Right ventricle myocardium inferior (tissue), 1 donor: ENCODE data around the gene FAM234A. TPM values are rescaled to one million over a fixed set of nuclear protein-coding genes. Genes with fewer than 3 reads are reported as not detected.

Source experiments
- ATAC-seq: fragments of 200-7000 bp; cut with Tn5 transposase; one replicate; pipeline ENCODE4 v1.9.1; 2020; ENCODE audit warnings: mild to moderate bottlenecking, moderate library complexity
- DNase-seq: peaks from one replicate; pipeline ENCODE4 v3.0.0; 2021; ENCODE audit errors: missing footprints
- intact Hi-C: fragments of 100-400 bp; cut with DNase I; formaldehyde crosslinking; loops from one replicate; pipeline ENCODE4 v1.11.0; 2022
- total RNA-seq: library from RNA; stranded (reverse); fragmentation: NEBNext Ultra II Directional; extraction: Animal tissue kit (Norgen Biotek cat#: 25700); gene quantifications from one replicate; pipeline ENCODE4 v1.2.1, GENCODE V29; 2021
- donor health status: DM: no; HTN: yes; CAD: no; lungs with severe emphysema.

Gene FAM234A
- total RNA-seq, 1 donor from 2014 or later = 144 TPM

DNA sequence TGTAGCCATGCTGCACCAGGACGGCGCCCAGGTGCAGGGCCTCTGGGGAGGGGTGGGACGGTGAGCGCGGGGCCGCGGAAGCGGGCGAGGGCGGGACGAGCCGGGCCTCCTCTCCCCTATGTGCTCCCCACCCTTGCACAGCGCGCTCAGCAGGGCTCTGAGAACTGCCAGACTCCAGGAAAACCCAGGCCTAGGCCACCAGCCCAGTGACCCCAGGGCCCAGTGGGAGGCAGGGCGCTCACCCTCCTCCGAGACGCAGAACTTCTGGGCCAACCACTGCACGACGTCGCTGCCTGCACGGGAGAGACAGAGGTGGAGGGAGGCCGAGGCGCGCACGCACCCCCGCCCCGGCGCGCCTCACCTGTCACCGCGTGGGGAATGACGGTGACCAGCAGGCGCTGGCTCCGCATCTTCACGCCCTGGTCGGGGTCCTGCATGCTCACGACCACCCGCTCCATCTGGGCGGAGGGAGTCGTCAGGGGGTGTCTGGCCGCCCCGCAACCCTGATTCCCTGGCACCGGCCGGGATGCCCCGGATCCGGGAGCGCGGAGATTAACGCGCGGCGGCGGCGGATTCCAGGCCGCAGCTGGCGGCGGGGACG is 40.5 kb downstream of the FAM234A start:
- intact Hi-C loops = no loop called here
- ATAC-seq (peak; percentile 4), DNase-seq (no peak)

DNA sequence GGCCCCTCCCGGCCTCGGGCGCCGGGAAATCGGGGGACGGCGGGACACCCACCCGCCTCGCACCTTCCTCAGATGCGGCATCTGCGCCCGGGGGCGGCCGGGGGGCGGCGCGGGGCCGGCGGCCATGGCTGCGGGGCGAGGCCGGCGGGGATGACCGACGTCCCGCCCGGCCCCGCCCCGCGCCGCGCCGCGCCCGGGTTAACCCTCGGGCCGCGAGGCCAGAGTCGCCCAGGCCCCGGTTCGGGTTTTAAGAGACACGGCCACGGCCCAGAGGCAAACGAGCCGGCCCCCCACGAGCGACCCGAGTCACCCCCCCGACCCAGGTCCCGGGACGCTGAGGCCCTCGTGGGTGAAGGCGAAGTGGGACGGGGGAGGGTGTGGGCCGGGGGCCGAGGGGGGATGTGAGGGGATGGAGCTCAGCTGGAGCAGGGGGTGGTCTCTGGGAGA is 41.2 kb downstream of the FAM234A start, which contains the start of gene RGS11:
Gene RGS11, minus strand, starts transcription at position 159 of the 447 bp plus-strand sequence. Its CDS starts 33 bp downstream, at position 126.
- ATAC-seq = peak; percentile 58
- DNase-seq = no peak
- intact Hi-C loops = no loop called here

DNA sequence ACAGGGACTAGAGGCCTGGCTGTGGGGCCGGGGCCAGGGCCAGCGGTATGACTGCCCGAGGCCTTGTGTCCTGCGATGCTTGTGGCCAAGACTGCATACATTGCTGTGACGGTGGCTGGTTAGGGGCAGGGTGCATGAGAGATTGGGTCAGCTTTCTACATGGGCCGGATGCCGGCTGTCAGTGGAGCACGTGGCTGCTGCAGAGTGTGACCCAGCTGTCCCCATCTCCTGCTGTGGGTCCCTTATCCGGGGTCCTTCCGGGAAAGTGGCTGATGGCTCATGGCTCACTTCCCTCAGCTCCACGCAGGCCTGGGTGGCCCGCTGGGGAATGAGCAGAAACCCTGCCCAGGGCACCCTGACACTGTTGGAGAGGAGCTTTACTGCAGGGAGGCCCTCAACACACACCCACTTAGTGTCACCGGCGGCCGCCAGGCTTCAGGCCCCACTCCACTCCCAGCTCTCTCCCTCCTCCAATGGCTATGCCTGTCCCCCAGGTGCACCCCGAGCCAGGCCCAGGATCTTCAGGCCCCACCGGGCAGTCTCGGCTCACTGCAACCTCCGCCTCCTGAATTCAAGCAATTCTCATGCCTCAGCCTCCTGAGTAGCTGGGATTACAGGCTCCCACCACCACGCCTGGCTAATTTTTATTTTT is 41.9 kb downstream of the FAM234A start:
- peak; percentile 11 for ATAC-seq
- intact Hi-C loops = no loop called here
- no peak for DNase-seq

DNA sequence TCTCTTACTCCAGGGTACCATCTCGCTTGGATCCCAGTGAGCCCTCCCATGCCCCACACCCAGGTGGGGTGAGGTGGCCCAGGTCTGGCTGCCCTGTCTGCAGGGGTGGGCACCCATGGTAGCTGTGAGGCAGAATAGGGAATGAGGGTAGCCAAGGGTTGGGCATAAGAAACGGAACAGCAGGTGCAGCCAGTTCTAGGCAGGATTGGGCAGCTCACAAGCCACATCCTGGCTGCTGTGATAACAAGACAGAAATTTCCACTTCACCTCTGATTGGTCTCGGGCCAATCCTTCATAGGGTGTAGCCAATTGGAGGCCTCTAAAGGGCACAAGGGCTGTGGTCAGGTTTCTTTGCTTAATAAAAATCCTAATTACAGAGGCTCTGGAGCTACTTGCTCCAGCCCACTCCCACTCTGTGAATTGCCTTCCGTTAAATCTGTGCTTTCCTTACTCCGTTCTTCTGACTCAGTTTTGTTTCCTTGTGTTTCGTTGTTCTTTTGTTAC is 44.3 kb downstream of the FAM234A start:
- intact Hi-C loops = no loop called here
- DNase-seq (no peak), ATAC-seq (no peak)

DNA sequence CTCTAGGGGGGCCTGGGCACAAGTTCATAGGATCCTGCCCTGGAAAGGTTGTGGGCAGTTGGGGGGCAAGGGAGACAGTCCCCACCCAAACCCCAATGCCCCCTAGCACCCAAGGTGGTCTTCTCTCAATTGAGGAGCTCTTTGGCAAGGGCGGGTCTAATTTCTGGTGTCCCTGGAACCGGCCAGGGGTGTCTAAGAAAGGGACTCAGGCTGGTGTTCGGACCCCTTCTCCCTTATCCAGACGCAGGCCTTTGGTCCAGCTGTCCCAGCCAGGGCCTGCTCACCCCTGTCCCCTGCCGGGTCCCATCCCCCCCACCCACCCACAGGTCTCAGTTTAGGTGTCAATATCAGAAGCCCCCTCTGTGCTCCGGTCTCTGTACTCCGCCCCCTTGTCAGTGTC is 44.9 kb downstream of the FAM234A start:
- ATAC-seq (no peak), DNase-seq (no peak)

DNA sequence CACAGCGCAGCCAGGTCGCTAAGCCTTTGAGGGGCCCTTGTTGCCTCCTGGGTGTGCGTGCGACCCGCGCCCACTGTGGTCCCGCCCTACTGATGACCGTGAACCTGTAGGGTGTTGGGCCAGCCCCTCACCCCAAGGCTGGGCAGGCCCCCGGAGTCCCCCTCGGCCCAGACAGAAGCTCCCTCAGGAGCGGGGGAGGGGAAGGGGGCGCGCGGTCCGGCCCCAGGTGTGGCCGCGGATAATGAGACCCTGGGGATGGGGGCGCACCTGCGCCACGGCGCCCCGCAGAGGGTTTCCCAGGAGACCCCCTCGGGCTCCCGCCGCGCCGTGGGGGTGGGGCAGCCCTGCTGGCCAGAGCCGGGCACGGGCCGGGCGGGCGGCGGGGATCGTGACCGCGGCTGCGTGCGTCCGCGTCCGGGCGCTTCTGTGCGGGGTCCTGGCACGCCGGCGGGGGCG is 45.4 kb downstream of the FAM234A start:
- DNase-seq (no peak), ATAC-seq (no peak)
- intact Hi-C loops = no loop called here

More for the DNA sequence above, 44.9 kb downstream of the FAM234A start:
- intact Hi-C loops = no loop called here

DNA sequence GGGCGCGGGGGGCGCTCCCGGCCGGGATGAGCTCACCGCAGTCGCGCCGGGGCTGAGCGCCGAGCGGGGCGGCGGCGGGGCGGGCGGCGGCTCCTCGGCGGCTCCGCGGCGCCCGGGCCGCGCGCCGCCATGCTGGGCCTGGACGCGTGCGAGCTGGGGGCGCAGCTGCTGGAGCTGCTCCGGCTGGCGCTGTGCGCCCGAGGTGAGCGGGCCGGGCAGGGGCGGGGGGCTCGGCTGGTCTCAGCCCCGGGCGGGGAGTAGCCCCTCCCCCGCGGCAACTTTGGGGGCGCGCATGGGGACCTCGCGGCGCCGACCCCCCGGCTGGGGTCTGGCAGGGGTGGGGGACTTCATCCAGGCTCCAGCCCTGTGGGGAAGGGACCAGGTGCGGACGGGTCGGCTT is 45.9 kb downstream of the FAM234A start, which contains the start of gene ARHGDIG:
Gene ARHGDIG, plus strand, starts transcription at position 40 of the 400 bp plus-strand sequence. Its CDS starts 90 bp downstream, at position 130.
- intact Hi-C loops = no loop called here
- ATAC-seq = no peak
- no peak for DNase-seq

DNA sequence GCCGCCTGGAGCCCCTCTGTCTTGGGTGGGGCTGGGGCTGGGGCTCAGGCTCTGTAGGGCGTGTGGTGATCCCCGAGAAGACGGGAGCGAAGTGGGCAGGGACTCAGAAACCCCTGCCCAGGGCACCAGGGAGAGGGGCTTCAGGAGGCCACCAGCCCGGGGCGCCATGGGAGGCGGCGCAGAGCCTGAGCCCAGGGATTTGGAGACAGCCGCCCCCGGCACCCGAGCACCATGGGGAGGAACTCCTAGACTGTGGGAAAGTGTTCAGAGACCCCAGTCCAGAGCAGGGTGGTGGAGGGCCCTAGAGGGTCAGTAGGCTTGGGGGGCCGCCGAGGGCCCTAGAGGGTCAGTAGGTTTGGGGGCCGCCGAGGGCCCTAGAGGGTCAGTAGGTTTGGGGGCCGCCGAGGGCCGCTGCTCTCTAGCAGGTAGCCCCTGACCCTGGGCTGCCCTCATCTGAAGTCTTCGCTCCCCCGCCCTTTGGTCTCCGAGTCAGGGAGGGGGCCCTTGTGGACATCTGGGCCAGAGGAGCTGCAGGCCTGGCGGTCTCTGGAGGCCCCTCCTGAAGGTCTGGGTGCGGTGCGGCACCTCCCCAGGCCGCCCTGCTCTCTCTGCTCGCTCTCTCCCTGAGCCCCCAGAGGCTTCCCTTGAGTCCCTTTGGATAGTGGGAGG is 46.5 kb downstream of the FAM234A start:
- ATAC-seq (no peak), DNase-seq (no peak)
- intact Hi-C loops = no loop called here

DNA sequence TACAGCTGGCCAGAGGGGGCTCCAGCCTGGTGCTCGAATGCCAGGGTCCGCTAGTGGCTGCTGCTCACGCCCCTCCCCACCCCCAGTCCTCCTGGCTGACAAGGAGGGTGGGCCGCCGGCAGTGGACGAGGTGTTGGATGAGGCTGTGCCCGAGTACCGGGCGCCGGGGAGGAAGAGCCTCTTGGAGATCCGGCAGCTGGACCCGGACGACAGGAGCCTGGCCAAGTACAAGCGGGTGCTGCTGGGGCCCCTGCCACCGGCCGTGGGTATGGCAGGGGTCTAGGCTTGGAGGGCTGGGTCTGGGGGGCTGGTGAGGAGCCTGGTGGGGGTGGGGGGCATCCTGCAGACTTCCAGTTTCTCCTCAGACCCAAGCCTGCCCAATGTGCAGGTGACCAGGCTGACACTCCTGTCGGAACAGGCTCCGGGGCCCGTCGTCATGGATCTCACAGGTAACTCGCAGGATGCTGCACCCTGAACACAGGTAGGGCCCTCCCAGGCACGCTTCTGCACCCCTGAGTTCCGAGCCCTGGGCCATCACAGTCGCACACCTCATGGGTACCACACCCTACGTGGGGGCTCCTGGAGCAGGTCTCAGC is 47.1 kb downstream of the FAM234A start:
- DNase-seq = no peak
- intact Hi-C loops = no loop called here
- no peak for ATAC-seq

DNA sequence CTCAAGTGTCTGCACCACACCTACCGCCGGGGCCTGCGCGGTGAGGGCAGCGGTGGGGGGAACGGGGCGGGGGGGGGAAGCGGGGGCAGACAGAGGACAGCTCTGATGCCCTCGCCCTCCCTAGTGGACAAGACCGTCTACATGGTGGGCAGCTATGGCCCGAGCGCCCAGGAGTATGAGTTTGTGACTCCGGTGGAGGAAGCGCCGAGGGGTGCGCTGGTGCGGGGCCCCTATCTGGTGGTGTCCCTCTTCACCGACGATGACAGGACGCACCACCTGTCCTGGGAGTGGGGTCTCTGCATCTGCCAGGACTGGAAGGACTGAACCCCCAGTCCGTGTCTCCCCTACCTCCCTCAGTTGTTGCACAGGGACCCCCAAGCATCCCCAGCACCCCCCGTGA is 47.9 kb downstream of the FAM234A start:
- ATAC-seq (no peak), DNase-seq (no peak)
- intact Hi-C loops = no loop called here

DNA sequence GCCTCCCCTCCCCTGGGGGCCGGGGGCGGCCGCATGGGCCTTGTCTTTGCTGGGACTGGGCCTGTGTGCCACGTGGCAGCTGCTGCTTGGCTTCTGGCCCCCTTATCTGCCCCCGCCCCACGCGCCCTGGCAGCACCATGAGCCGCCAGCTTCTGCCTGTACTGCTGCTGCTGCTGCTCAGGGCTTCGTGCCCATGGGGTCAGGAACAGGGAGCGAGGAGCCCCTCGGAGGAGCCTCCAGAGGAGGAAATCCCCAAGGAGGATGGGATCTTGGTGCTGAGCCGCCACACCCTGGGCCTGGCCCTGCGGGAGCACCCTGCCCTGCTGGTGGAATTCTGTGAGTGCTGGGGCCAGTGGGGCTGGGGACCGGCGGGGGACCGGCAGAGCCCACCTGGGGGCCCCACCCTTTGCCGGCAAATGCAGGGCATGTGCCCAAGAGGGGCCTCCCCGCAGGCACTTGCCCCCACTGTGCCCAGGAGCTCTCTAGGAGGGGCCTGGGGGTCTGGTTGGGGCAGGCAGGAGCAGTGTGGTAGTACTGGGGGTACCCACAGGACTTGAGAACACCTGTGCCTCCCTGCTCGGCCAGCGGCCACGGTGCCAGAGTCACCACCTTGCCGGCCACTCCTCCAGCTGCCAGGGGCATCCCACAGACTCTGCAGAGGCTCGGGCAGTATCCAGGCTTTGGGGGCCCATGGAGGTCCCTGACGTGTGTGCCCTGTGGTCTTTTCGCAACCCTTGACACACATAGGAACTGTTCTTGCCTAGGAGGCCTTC is 48.6 kb downstream of the FAM234A start, which contains the start of gene PDIA2:
Gene PDIA2, plus strand, starts transcription at position 132 of the 773 bp plus-strand sequence. Its CDS starts 6 bp downstream, at position 138.
- intact Hi-C loops = no loop called here
- DNase-seq (no peak), ATAC-seq (no peak)

DNA sequence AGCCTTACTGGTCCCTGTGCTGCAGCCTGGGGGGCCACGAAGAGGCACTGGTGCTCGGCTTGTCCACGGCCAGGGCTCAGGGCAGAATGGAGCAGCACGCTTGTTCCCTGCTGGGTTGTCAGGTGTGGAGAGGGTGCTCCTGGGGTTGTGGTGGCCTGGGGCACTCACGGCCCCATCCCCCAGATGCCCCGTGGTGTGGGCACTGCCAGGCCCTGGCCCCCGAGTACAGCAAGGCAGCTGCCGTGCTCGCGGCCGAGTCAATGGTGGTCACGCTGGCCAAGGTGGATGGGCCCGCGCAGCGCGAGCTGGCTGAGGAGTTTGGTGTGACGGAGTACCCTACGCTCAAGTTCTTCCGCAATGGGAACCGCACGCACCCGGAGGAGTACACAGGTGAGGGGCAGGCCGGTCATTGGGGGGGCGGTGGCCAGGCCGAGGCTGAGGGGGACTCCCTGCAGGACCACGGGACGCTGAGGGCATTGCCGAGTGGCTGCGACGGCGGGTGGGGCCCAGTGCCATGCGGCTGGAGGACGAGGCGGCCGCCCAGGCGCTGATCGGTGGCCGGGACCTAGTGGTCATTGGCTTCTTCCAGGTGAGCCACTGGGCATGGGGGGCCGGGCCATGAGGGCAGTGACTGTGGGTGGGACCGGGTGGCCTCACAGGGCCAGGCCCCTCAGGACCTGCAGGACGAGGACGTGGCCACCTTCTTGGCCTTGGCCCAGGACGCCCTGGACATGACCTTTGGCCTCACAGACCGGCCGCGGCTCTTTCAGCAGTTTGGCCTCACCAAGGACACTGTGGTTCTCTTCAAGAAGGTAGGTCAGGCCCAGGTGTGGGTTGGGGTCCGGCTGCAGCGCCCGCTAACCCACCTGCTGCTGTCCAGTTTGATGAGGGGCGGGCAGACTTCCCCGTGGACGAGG is 49.8 kb downstream of the FAM234A start:
- no peak for DNase-seq
- no peak for ATAC-seq
- intact Hi-C loops = no loop called here

DNA sequence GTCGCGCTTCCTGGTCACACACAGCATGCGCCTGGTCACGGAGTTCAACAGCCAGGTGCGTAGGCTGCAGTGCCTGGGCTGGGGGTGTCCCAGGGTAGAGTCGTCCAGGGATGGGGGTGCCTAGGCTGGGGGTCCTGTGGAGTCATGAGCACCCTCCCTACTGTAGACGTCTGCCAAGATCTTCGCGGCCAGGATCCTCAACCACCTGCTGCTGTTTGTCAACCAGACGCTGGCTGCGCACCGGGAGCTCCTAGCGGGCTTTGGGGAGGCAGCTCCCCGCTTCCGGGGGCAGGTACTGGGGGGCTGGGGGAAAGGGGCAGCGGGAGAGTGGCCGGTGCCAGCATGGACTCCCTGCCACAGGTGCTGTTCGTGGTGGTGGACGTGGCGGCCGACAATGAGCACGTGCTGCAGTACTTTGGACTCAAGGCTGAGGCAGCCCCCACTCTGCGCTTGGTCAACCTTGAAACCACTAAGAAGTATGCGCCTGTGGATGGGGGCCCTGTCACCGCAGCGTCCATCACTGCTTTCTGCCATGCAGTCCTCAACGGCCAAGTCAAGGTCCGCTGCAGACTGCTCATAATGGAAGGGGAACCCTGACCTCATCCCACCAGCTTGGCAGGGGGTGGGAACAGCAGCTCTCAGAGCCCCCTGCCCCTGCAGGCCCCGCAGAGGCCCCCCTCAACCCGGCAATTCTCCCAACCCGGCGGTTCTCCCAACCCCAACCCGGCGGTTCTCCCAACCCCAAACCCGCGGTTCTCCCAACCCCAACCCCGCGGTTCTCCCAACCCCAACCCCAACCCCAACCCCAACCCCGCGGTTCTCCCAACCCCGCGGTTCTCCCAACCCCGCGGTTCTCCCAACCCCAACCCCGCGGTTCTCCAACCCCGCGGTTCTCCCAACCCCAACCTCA is 50.8 kb downstream of the FAM234A start:
- intact Hi-C loops = no loop called here
- ATAC-seq (no peak), DNase-seq (no peak)

DNA sequence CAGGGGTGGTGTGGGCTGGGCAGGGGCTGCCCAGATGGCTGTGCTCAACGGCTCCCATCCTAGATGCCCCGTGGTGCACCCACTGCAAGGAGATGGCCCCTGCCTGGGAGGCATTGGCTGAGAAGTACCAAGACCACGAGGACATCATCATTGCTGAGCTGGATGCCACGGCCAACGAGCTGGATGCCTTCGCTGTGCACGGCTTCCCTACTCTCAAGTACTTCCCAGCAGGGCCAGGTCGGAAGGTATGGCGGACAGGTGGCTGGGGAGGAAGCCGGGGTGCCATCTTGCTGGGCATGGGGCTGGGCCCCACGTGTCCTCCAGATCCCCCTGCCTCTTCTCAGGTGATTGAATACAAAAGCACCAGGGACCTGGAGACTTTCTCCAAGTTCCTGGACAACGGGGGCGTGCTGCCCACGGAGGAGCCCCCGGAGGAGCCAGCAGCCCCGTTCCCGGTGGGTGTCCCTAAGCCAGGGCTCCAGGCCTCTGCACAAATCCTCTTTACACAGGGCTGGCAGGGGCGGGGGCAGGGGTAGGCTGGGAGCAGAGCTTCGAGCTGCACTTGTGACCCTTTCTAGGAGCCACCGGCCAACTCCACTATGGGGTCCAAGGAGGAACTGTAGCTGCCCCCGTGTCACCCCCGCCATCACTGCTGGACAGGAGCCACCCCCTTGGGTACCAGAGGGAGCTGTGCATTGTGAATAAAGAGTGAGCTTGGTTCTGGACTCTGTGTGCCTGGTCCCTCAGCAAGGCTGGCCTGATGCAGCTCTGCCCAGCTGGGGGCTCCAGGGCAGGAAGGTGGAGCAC is 52.1 kb downstream of the FAM234A start:
- DNase-seq (no peak), ATAC-seq (no peak)
- intact Hi-C loops = no loop called here

DNA sequence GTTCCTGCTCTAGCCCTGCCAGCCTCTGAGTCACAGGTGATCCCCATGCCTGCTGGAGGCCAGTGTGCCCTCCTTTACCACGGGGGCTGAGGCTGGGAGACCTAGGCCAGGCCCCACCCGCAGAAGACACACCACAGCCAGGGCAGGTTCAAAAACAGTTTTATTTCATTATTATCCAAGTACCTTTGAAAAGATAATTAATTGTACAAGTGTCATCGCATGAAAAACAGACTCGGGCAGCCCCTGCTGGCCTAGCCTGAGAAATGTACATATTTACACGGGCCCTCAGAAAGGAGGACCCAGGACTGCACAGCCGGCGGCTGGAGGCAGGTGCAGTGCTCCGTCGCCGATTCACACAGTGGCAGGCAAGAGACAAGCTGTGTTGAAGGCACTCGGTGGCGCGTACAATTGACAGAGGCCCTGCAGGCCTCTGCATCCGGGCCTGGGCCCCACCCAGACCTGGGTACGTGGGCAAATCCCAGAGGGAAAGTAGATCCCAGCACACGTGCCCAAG is 52.7 kb downstream of the FAM234A start:
- DNase-seq = no peak
- intact Hi-C loops = no loop called here
- no peak for ATAC-seq
